T47D (cell line): Measurements from ENCODE around the gene MIER2.

Experiments
- DNase-seq, 2 experiments: peaks; one replicate each; pipeline versions ENCODE4 v3.0.0 to v3.0.0-alpha.2; 2011 to 2012; ENCODE audit warnings: low read depth in 1 of 2, low spot score in 1 of 2
- JUND ChIP-seq: IDR thresholded peaks from 2 replicates; pipeline ENCODE4 v1.6.1; 2012; ENCODE audit warnings: low read depth
- in situ Hi-C: cut with HindIII; loops from 2 replicates; pipeline ENCODE4 v1.10.0; 2016; ENCODE audit warnings: low sequenced_read_pairs, low pct_unique_long_range_greater_than_20kb

The MIER2 gene

DNA sequence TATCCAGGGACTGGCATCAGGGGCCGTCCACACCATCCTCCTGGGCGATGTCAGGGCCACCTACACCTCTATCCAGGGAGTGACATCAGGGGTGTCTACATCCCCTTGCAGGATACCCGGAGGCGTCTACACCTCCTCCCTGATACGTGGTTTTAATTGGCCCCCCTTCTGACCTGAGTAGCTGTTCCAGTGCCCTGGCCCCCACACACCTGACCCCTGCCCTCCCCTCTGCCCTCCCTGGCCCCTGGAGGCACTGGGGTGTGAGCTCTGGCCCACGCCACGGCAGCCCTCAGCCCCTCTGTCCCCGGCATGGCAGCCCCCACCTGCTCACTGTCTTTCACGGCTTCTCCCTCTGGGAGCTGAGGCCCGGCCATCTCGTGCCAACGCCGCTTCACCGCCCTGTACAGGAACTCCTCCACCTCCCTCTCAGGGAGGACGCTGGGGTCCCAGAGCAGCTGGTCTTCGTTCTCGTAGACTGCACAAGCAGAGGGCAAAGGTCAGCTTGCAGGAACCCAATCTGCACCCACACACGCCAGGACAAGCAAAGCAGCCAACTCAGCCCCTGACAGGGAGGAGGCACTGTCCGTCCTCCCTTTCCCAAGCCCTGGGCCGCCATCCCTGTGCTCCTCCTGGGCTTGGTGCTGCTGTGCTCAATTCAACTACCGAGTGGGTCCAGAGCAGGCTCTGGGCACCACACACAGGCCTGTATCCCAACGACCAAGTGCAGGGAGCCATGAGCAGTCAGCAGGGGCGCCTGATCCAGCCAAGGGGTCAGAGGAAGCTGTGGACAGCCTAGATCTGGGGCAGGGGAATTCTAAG is 31.2 kb downstream of the MIER2 start:
- no peak for DNase-seq
- TF ChIP-seq JUND: no peak
- in situ Hi-C loops: no loop called here

DNA sequence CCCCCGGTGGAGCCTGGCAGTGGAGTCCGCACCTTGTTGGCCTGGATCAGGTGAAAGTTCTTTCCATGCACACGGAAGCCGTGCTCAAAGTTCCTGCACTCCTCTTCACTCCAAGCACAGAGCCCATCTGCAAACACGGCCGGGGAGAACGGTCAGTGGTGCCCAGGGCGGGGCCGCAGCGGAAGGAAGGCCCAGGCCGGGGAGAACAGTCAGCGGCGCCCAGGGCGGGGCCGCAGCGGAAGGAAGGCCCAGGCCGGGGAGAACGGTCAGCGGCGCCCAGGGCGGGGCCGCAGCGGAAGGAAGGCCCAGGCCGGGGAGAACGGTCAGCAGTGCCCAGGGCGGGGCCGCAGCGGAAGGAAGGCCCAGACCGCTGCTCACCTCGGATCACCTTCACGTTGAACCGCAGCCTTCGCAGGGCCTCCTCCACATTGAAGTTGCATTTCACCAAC is 32.8 kb downstream of the MIER2 start:
- in situ Hi-C loops: no loop called here
- DNase-seq: no peak
- TF ChIP-seq JUND: no peak

DNA sequence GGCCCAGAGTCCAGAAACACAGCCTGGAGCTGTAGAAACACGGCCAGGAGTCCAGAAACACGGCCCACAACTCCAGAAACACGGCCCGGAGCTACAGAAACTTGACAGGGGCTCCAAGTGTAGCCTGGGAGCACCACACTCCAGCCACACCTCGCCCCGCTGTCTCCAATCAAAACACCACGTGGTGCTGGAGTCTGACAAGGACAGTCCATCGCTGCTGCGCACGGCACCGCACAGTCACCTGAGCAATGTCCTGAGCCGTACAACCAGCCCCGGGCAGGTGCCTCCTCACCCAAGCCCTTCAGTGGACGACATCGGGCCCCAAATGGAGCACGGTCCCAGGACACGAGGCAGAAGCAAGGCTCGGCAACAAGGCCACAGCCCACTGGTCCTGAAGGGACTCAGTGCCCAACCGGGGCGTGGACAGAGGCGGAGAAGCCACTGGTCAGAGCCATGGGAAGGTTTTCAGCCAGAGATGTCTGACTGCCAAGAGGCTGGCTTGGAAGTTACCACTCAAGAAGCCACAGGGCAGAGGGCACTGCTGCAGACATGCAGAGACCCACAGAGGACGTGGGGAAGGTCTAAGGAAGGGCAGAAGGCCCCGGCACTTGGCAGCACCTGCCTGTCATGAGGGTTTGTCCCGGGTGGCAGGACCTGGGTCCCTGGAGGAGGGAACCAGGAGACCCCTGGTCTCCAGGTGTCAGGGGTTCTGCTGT is 33.7 kb downstream of the MIER2 start:
- TF ChIP-seq JUND: no peak
- no peak for DNase-seq
- in situ Hi-C loops: no loop called here

DNA sequence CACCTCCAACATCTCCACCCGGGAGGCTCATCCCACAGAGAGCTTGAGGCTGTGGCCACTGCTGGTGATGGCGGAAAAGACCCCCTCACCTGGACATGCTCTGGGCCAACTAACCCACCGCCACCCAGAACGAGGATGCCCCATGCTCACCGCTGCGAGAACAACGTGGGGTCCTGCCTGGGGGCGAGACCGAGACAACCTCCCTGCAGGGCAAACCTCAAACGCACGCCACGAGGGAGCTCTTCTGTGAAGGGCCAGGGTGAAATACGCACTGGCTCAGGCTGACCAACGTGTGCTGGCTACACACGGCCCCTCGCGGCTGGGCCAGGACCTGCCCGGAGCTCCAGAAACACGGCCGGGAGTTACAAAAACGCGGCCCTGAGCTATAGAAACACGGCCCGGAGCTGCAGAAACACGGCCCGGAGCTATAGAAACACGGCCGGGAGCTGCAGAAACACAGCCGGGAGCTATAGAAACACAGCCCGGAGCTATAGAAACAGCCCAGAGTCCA is 34.4 kb downstream of the MIER2 start:
- TF ChIP-seq JUND: no peak
- DNase-seq: no peak
- in situ Hi-C loops: no loop called here

DNA sequence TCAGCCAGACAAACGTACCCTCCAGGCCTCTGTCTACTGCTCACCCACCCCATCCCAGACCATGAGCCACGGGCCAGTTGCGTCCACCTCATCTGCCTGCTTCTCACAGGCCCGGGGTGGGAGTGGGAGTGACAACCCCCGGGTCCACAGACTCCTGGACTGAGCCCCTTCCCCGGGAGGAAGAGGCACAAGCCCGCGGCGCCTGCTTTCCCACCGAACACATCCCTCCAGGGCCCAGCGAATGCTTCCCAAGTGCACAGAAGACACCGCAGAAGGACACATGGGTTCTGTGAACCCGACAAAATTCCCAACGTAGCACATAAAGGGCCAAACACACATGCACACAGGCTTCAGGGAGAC is 35.4 kb downstream of the MIER2 start:
- no peak for DNase-seq
- no peak for TF ChIP-seq JUND
- in situ Hi-C loops: no loop called here

DNA sequence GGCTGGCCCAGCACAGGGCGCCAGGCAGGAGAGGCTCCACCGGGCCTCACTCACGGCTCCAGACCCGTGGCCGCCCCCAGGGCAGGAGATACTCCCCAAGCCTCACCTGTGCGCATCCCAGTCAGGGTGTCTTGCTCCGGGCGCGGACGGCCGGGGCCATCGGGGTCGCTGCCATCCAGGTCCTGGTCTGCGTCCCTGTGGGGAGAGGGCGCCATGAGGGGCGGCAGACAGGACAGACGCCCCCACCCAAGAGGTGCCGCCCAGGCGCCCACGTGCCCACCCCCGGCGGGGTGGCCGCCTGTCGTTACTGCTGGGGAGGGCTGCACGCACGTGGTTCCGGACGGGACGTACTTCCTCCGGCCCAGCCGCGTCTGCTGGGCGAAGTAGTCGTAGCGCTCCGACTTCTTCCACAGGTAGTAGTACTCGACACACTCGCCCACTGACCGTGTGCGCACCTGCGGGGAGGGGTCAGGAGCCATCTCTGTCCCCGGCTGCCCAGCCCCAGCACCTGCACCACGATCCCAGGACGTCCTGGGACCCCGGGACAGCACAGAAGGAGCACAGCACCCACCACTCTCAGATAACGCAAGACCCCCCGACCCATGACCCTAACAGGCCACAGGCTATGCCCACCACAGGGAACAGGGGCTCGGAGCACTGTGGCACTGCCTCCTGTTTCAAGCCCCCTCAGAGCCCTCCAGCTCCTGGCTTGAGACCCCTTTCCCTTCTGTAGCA is 36.0 kb downstream of the MIER2 start:
- in situ Hi-C loops: no loop called here

DNA sequence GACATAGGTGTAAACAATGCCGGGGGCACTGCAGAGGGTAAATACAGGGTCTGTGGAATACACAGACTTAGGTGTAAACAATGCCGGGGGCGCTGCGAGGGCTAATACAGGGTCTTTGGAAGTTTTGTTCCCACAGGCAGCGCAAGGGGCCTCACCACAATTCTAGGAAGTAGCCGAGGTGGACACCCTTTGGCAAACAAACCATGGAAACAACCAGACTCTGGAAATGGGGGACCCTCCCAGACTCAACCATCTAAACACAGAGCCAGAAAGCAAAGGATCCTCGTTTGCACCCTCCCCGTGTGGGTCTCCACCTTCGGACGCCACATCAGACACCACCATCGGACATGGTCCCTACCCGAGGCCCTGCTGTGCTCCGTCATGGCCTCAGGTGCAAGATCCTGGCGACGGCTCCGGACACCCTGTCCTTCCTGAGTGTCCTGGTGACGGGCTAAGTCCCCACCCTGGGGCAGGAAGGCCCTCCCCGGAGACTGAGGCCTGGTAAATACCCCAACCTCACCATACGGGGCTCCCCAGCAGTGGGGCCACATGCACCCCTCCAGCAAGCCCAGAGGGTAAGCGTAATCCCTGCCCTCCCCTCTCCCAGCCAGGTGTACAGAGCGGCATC is 36.7 kb downstream of the MIER2 start:
- in situ Hi-C loops: no loop called here
- TF ChIP-seq JUND: no peak
- DNase-seq: no peak

More for the DNA sequence above, 36.0 kb downstream of the MIER2 start:
- DNase-seq: no peak
- TF ChIP-seq JUND: no peak

DNA sequence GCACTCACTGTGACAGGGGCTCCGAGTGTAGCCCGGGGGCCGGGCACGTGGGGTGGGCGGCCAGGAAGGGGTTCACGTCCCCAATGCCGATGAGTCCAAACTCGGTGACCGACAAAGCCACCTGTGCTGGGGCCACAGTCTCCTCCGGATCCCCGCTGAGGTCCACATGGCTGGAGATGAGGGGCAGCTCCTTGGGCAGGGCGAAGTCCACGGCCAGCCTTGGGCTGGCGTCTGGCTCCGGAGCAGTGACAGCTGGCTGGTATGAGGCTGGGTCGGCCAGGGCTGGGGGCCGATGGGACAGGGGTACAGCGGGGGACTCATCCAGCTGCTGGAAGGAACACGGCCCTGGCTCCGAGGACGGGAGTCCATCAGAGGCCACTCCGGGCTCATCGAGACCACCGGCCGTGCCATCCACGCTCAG is 37.5 kb downstream of the MIER2 start:
- TF ChIP-seq JUND: no peak
- DNase-seq: no peak
- in situ Hi-C loops: no loop called here

DNA sequence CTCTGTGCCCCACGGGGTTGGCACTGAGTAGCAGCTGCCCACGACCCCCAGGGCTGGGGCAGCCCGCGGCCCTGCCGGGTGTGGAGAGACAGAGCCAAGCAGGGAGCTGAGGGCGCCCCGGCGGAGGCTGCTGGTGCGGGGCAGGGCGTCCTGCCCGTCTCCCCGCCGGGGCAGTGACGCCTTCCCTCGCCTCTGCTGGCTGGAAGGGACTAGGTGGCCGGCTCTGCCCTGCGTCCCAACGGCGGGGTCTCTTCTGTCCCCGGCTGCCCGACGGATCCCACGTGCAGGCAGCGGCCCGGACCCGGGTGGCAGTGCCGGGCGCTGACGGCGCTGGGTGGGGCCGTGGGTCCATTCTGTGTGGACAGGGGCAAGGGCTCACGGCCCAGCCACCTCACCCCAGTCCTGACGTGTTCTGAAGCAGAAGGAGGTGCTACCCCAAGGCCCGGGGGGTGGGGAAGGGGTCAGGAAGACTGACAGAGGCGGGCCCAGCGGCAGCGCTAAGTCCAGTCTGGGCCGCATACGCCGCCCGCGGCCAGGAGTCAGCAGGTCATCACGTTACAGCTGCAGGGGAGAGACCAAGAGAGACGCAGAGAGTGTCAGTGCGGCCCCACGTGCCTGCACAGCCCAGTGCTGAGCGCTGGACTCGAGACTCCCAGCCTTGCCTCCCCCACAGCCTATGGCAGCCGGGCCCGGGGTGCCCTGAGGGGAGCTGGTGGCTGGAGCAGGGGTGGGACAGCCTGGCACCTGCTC is 38.3 kb downstream of the MIER2 start:
- DNase-seq: no peak
- in situ Hi-C loops: no loop called here

DNA sequence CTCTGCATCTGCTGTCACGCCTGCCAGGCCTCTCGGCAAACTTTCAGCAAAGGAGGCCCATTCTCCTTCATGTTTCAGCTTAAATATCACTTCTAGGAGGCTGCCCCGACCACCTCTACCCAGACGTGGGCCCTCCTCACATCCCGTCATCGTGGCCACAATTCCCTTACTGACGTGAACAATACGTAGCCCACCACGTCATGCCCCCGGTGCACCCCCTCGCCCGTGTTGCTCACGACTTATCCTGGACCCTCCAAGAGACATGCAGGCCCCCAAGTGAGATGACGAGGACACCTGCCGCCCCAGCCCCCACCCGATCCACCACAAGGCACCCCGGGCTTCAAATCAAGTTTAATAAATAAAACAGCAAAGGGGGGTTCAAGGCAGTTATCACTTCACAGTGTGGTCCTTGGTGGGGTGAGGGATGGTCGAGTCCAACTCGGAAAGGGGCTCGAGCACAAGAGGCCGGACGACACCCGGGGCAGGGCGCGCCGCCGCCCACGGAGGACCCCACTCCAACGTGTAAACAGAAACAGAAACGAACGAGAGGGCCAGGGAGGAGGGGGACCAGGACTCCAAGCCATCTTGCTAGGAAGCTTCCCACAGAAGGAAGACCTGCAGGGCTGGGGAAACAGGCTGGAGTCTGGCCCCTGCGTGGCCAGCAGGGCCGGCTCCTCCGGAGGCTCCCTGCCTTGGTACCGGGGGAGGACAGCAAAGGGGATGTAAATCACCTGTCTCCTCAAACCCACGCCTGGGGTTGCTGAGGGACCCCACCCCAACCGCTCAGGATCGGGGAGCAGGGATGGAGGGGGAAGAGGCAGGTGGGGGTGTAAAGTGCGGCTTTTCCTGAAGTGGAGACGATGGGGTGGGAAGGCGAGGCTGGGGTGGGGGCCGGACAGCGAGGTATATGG is 39.1 kb downstream of the MIER2 start:
- no peak for DNase-seq
- in situ Hi-C loops: no loop called here
- no peak for TF ChIP-seq JUND

More for the DNA sequence above, 38.3 kb downstream of the MIER2 start:
- TF ChIP-seq JUND: no peak

DNA sequence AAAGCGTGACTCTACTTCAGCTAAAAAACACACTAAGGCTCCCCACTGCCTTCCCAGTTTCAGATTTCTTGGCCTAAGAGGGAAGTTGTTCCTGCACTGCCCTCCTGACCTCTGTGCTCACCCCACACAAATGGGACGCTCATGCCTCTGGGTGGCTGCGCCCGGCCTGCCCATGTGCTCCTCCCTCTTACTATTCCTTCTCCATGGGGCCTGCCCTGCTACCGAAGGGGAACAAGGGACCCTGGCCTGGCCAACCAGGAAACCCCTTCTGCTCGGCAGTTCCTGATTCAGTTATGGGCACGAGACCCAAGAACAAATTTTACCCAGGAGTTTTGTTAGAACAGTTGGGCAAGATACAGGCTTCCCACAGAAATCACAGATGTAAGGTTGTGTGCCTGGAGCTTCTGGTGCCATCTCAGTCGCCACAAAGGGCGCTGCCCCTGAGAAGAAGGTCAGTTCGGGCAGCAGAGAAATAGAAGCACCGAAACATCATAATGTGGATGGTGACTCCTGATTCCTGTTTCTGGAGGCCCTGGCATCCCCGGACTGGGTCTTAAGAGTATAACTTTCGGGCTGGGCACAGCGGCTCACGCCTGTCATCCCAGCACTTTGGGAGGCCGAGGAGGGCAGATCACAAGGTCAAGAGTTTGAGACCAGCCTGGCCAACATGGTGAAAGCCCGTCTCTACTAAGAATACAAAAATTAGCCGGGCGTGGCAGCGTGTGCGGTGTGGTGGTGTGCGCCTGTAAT is 47.9 kb downstream of the MIER2 start:
- no peak for TF ChIP-seq JUND
- no peak for DNase-seq
- in situ Hi-C loops: no loop called here
